ENCODE data around the gene TRIM54. TPM values are rescaled to one million over a fixed set of nuclear protein-coding genes. Genes with fewer than 3 reads are reported as not detected.

Gene TRIM54
- total RNA-seq, 1 donor from 2014 or later = not detected

GRCh38 chr2:27281442-27281841, 787 bp upstream of the TRIM54 start:
- TF ChIP-seq CTCF (IDR thresholded peaks at IDR 0.05) = no peak
- intact Hi-C loops (cut with DNase I) = no loop called here
- H3K27me3 ChIP-seq (ENCODE audit: low read depth) = peaks cover 10% of the 10 kb centered on the region
- DNase-seq (no peak), ATAC-seq (no peak)
- no peaks in the 10 kb centered on the region for H3K9me3 ChIP-seq
- H3K27ac ChIP-seq = no peak overlapping the region
- H3K4me3 ChIP-seq = no peak overlapping the region
- peaks cover 8% of the 10 kb centered on the region for H3K4me1 ChIP-seq
- no peaks in the 10 kb centered on the region for H3K36me3 ChIP-seq

- H3K4me1 ChIP-seq = peaks cover 8% of the 10 kb centered on the region
- intact Hi-C loops (cut with DNase I) = no loop called here
- no peak for TF ChIP-seq CTCF (IDR thresholded peaks at IDR 0.05)
- H3K27ac ChIP-seq = no peak overlapping the region
- no peak overlapping the region for H3K4me3 ChIP-seq
- no peaks in the 10 kb centered on the region for H3K36me3 ChIP-seq
- ATAC-seq (no peak), DNase-seq (no peak)
- peaks cover 10% of the 10 kb centered on the region for H3K27me3 ChIP-seq (ENCODE audit: low read depth)
- H3K9me3 ChIP-seq = no peaks in the 10 kb centered on the region
Measured at GRCh38 chr2:27282892-27283291, 663 bp downstream of the TRIM54 start.

GRCh38 chr2:27284996-27285395, 2.8 kb downstream of the TRIM54 start:
- Histone ChIP-seq H3K27ac (no peak overlapping the region), H3K4me1 (peaks cover 2% of the 10 kb centered on the region), H3K9me3 (no peaks in the 10 kb centered on the region), H3K27me3 (ENCODE audit: low read depth) (peaks cover 10% of the 10 kb centered on the region), H3K4me3 (no peak overlapping the region), H3K36me3 (no peaks in the 10 kb centered on the region)
- intact Hi-C loops (cut with DNase I) = no loop called here
- DNase-seq (no peak), ATAC-seq (no peak)
- TF ChIP-seq CTCF (IDR thresholded peaks at IDR 0.05) = no peak

- peaks cover 13% of the 10 kb centered on the region for H3K27me3 ChIP-seq (ENCODE audit: low read depth)
Measured at GRCh38 chr2:27285481-27285880, 3.3 kb downstream of the TRIM54 start.

GRCh38 chr2:27288610-27289009, 6.4 kb downstream of the TRIM54 start:
- TF ChIP-seq CTCF (IDR thresholded peaks at IDR 0.05) = no peak
- intact Hi-C loops (cut with DNase I) = no loop called here
- ATAC-seq (no peak), DNase-seq (no peak)
- H3K9me3 ChIP-seq = no peaks in the 10 kb centered on the region
- no peak overlapping the region for H3K4me3 ChIP-seq
- no peak overlapping the region for H3K27ac ChIP-seq
- no peaks in the 10 kb centered on the region for H3K4me1 ChIP-seq
- no peaks in the 10 kb centered on the region for H3K36me3 ChIP-seq
- peaks cover 15% of the 10 kb centered on the region for H3K27me3 ChIP-seq (ENCODE audit: low read depth)

More at GRCh38 chr2:27285481-27285880, 3.3 kb downstream of the TRIM54 start:
- Histone ChIP-seq H3K36me3 (no peaks in the 10 kb centered on the region), H3K4me3 (no peak overlapping the region), H3K4me1 (no peaks in the 10 kb centered on the region), H3K9me3 (no peaks in the 10 kb centered on the region), H3K27ac (no peak overlapping the region)
- DNase-seq = no peak
- ATAC-seq = no peak
- intact Hi-C loops (cut with DNase I) = no loop called here
- no peak for TF ChIP-seq CTCF (IDR thresholded peaks at IDR 0.05)

- ATAC-seq = no peak
- no peak overlapping the region for H3K27ac ChIP-seq
- no peak for TF ChIP-seq CTCF (IDR thresholded peaks at IDR 0.05)
- H3K9me3 ChIP-seq = no peaks in the 10 kb centered on the region
- no peaks in the 10 kb centered on the region for H3K36me3 ChIP-seq
- H3K4me1 ChIP-seq = peaks cover 4% of the 10 kb centered on the region
- H3K4me3 ChIP-seq = no peak overlapping the region
- intact Hi-C loops (cut with DNase I) = no loop called here
- H3K27me3 ChIP-seq (ENCODE audit: low read depth) = peaks cover 10% of the 10 kb centered on the region
- DNase-seq = no peak
Measured at GRCh38 chr2:27290549-27290948, 8.3 kb downstream of the TRIM54 start.
